Left ventricle myocardium inferior (tissue), 1 donor: ENCODE measurements around the gene UBXN11. TPM values are rescaled to one million over a fixed set of nuclear protein-coding genes. Genes with fewer than 3 reads are reported as not detected.
A peak's percentile ranks its signal among the peaks of the same experiment; 100 is the strongest.

Source experiments
- DNase-seq: peaks from one replicate; pipeline ENCODE4 v3.0.0-alpha.2; 2020
- H3K27ac ChIP-seq: fragments of 200-600 bp; replicated peaks from 2 replicates; pipeline ENCODE4 v1.8.0; 2021
- H3K27me3 ChIP-seq: fragments of 200-600 bp; 2 replicates; pipeline ENCODE4 v1.8.0; 2021; ENCODE audit warnings: low read depth
- H3K36me3 ChIP-seq: fragments of 200-600 bp; 2 replicates; pipeline ENCODE4 v1.8.0; 2021
- H3K4me1 ChIP-seq: fragments of 200-600 bp; 2 replicates; pipeline ENCODE4 v1.8.0; 2021
- H3K4me3 ChIP-seq: fragments of 200-600 bp; 2 replicates; pipeline ENCODE4 v1.8.0; 2021; ENCODE audit warnings: mild to moderate bottlenecking, moderate library complexity
- H3K9me3 ChIP-seq: fragments of 200-600 bp; replicated peaks from 2 replicates; pipeline ENCODE4 v1.8.0; 2021
- CTCF ChIP-seq: fragments of 200-600 bp; IDR thresholded peaks from 2 replicates; pipeline ENCODE4 v1.8.0; 2021; ENCODE audit warnings: antibody characterized with exemption, mild to moderate bottlenecking, borderline replicate concordance
- intact Hi-C: fragments of 100-400 bp; cut with micrococcal nuclease; formaldehyde crosslinking; loops from one replicate; pipeline ENCODE4 v1.11.0; 2022
- total RNA-seq: library from RNA; stranded (reverse); fragmentation: NEBNext Ultra II Directional; extraction: Animal tissue kit (Norgen Biotek cat#: 25700); gene quantifications from one replicate; pipeline ENCODE4 v1.2.1, GENCODE V29; 2021
- donor health status: DM: no; HTN: yes; CAD: no; lungs with severe emphysema.

UBXN11 gene
- total RNA-seq, 1 donor from 2014 or later = 11.6 TPM

- TF ChIP-seq CTCF = no peak
These were observed 25.9 kb downstream of the UBXN11 start for GRCh38 chr1:26280333-26281042.

GRCh38 chr1:26279456-26280332 lies 26.7 kb downstream of the UBXN11 start, which contains the start of gene SH3BGRL3:
SH3BGRL3 (plus strand) TSS chr1:26280086; CDS start chr1:26280156, 70 bp downstream.
- Histone ChIP-seq H3K4me3 (peak within 1 kb of the TSS; percentile 92), H3K9me3 (no peaks in the 10 kb centered on the region), H3K27me3 (no peaks in the 10 kb centered on the region), H3K27ac (peak within 1 kb of the TSS; percentile 98), H3K36me3 (peaks cover 33% of the 10 kb centered on the region), H3K4me1 (peaks cover 92% of the 10 kb centered on the region)
- peak; percentile 47 for TF ChIP-seq CTCF
- peak; percentile 92 for DNase-seq
- intact Hi-C loops = loop anchor here (5.0 kb wide), 1 partner anchor 43 kb away; no protein-coding TSS in a partner anchor

More at GRCh38 chr1:26280333-26281042, 25.9 kb downstream of the UBXN11 start:
- H3K4me1 ChIP-seq = peaks cover 92% of the 10 kb centered on the region
- H3K9me3 ChIP-seq = no peaks in the 10 kb centered on the region
- peaks cover 26% of the 10 kb centered on the region for H3K36me3 ChIP-seq
- no peak for DNase-seq
- H3K27me3 ChIP-seq = no peaks in the 10 kb centered on the region
- peak overlapping the region; percentile 98 for H3K27ac ChIP-seq
- peak overlapping the region; percentile 92 for H3K4me3 ChIP-seq
- intact Hi-C loops = no loop called here

DNA sequence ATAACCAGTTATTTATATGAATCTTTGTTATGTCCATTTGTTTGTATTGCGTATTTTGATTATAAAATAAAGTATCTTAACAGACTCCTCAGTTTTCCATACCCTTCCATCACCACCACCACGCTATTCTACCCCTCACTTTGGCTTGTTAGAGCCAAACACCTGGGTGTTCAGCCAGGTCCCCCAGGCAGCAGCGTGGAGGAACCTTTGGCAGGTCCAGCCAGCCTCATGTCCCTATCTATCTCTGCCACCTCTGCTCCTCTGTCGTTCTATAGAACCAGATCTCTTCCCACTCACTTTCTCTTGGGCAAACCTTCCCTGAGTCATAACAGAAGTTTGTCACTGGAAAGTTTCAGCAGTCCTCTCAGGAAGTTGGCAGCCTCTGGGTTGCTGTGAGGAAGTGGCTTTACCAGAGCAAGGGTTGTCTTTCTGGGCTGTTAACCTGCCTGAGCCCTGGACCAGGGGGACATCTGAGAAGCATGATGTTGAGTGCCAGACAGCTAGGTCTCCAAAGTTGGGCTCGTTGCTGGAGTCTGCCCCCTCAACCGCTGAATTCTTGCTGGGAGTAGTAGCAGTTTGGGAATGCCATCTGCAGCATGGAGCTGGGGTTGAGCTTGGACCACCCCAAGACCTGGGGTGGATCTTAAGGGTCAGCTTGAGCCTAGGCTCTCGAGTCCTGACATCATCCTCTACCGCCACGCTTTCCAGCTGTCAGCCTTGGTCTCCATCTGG lies 27.5 kb downstream of the UBXN11 start:
- Histone ChIP-seq H3K36me3 (peaks cover 37% of the 10 kb centered on the region), H3K4me1 (peaks cover 92% of the 10 kb centered on the region), H3K27me3 (no peaks in the 10 kb centered on the region), H3K9me3 (no peaks in the 10 kb centered on the region), H3K27ac (peak overlapping the region; percentile 98), H3K4me3 (peak overlapping the region; percentile 92)
- TF ChIP-seq CTCF = no peak
- DNase-seq = no peak
- intact Hi-C loops = loop anchor here (5.0 kb wide), 1 partner anchor 43 kb away; no protein-coding TSS in a partner anchor

- intact Hi-C loops = loop anchor here (5.0 kb wide), 1 partner anchor 44 kb away; no protein-coding TSS in a partner anchor
- Histone ChIP-seq H3K36me3 (peaks cover 40% of the 10 kb centered on the region), H3K9me3 (no peaks in the 10 kb centered on the region), H3K4me1 (peaks cover 89% of the 10 kb centered on the region), H3K27ac (peak overlapping the region; percentile 98), H3K4me3 (no peak overlapping the region), H3K27me3 (no peaks in the 10 kb centered on the region)
- TF ChIP-seq CTCF = no peak
- DNase-seq = peak; percentile 51
These were observed 28.1 kb downstream of the UBXN11 start for GRCh38 chr1:26278303-26278702.

DNA sequence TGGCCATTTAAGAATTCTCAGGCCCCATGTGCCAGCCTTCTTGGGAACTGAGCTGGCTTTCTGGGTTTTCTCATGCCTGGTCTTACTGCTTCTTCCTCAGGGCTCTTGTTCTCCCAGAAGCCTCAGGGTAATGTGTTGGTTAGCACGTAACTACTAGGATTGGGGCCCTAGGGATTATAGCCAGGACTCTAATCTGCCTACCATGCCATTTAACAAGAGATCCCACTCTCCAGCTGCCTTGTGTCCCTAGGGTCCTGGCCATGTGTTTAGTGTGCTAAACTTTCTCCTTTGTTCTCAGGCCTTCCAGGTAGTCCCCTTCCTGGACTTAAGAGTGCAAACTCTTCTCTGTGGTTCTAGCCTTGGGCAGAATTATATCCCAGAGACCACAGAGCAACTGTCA lies 28.7 kb downstream of the UBXN11 start:
- Histone ChIP-seq H3K4me3 (no peak overlapping the region), H3K36me3 (peaks cover 46% of the 10 kb centered on the region), H3K9me3 (no peaks in the 10 kb centered on the region), H3K27ac (peak overlapping the region; percentile 98), H3K4me1 (peaks cover 86% of the 10 kb centered on the region), H3K27me3 (no peaks in the 10 kb centered on the region)
- no peak for TF ChIP-seq CTCF
- DNase-seq = no peak
- intact Hi-C loops = loop anchor here (5.0 kb wide), 1 partner anchor 45 kb away; no protein-coding TSS in a partner anchor
